ENCODE measurements around the gene MOB3A.

- no peak for TF ChIP-seq EP300 (IDR thresholded peaks at IDR 0.05)
- TF ChIP-seq CTCF (IDR thresholded peaks at IDR 0.05), result no peak
- no peak for TF ChIP-seq POLR2AphosphoS5 (IDR thresholded peaks at IDR 0.05)
Observed at GRCh38 chr19:2113439-2114211, 17.5 kb upstream of the MOB3A start.

All from upper lobe of left lung (tissue), 4 donors.